Measurements from ENCODE around the gene KCND2. TPM values are rescaled to one million over a fixed set of nuclear protein-coding genes. Genes with fewer than 3 reads are reported as not detected.
"Not testable (repeated sequence)": the region's sequence is repeated elsewhere in the genome, so short reads cannot be mapped to it uniquely, and the experiment has no call there.

The KCND2 gene
- total and polyA plus RNA-seq, 7 donors, result under 0.01 to 3.3 (median 1.3) TPM; not detected in 1

DNA sequence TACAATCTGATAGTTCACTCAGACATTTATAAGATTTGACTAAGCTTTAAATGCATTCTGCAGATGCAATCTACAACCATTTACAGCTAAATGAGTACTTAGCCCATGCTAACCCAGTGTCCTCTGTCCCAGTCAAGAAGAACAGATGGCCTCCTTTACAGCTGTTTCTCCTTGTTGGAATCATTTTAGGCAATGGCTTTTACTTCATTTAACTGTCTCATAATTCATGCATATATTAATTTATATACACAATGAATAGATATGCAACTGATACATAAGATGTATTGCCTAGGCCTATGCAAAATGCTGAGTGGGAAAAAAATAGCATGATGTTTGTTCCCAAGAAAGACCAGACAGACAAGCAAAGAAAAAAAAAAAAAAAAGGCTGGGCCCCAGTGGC, 502.8 kb downstream of the KCND2 start:
- H3K4me1 ChIP-seq, result peaks cover 0 to 5% (median 0%) of the 10 kb centered on the region in 4 donors
- no peak overlapping the region for H3K4me3 ChIP-seq
- no peaks in the 10 kb centered on the region for H3K36me3 ChIP-seq
- no peak for DNase-seq
- no peak overlapping the region for H3K27ac ChIP-seq
- TF ChIP-seq EP300 (IDR thresholded peaks at IDR 0.05) (no peak), POLR2A (IDR thresholded peaks at IDR 0.05) (no peak), POLR2AphosphoS5 (IDR thresholded peaks at IDR 0.05) (no peak)
- TF ChIP-seq, protein P1, sequence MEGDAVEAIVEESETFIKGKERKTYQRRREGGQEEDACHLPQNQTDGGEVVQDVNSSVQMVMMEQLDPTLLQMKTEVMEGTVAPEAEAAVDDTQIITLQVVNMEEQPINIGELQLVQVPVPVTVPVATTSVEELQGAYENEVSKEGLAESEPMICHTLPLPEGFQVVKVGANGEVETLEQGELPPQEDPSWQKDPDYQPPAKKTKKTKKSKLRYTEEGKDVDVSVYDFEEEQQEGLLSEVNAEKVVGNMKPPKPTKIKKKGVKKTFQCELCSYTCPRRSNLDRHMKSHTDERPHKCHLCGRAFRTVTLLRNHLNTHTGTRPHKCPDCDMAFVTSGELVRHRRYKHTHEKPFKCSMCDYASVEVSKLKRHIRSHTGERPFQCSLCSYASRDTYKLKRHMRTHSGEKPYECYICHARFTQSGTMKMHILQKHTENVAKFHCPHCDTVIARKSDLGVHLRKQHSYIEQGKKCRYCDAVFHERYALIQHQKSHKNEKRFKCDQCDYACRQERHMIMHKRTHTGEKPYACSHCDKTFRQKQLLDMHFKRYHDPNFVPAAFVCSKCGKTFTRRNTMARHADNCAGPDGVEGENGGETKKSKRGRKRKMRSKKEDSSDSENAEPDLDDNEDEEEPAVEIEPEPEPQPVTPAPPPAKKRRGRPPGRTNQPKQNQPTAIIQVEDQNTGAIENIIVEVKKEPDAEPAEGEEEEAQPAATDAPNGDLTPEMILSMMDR (IDR thresholded peaks at IDR 0.05), result no peak
- no peaks in the 10 kb centered on the region for H3K9me3 ChIP-seq
- intact Hi-C loops (cut with DNase I), result no loop called here
- H3K27me3 ChIP-seq, result no peaks in the 10 kb centered on the region

DNA sequence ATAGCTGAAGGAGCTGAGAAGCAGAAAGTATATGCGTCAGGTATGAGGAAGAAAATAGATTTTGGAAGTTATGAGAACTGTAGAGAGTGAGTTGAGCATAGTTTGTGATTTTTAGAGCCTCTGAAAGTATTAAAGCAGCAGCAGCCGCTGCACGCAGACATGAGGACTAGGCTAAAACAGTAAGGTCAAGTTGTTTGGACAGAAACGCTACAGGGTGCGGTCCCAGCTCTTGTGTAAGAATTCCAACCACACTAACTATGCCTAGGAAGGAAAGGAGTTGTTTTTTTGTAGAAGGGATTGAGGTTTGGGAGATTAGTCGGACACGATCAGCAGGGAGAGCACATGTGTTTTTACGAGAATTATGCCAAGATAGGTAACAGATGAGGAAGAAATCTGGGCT, 506.1 kb downstream of the KCND2 start:
- intact Hi-C loops (cut with DNase I); H3K36me3 ChIP-seq; H3K4me1 ChIP-seq; H3K9me3 ChIP-seq; DNase-seq; H3K27ac ChIP-seq; H3K27me3 ChIP-seq; H3K4me3 ChIP-seq: not testable (repeated sequence)
- WGBS, 2 donors, result 87 to 88% methylated on average over 8 of the region's 8 CpGs

DNA sequence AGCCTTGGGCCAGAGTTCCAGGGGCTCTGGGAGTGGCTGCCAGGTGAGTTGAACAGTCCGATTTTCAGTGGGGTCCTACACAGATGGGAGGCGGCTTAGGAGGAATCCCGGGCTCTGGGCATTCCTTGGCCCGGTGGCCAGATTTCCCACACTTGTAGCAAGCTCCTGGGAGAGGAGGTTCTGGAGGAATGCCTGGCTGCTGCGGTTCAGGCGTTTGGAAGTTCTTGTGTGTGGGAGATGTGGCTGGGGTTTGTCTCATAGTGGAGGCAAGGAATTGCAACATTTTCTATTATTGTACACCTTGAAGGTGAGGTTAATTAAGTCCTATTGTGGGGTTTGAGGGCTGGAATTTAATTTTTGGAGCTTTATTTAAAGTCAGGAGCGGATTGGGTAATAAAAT, 507.5 kb downstream of the KCND2 start:
- intact Hi-C loops (cut with DNase I); H3K9me3 ChIP-seq; H3K4me3 ChIP-seq; H3K27me3 ChIP-seq; DNase-seq; H3K27ac ChIP-seq; H3K36me3 ChIP-seq; H3K4me1 ChIP-seq: not testable (repeated sequence)
- WGBS, 2 donors, result 87 to 88% methylated on average over 7 of the region's 7 CpGs

DNA sequence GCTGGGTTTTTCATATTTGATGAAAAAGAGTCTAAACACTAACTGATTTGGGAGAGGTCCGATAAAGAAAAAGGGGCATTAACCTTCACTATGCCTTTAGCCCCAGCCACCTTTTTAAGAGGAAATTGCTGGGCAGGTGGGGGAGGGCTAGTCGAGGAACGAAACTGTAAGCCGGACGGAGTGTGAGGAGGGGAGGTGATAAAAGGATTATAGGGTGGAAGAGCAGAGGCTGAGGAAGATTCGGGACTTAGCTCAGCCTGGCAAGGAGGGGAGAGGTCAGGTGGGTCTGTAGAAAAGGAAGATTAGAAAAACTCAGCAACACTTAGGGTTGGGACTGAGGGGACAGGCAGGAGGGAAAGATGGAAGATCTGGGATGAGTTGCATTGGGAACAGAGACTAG, 508.0 kb downstream of the KCND2 start:
- intact Hi-C loops (cut with DNase I), result no loop called here
- Histone ChIP-seq H3K27me3 (no peaks in the 10 kb centered on the region), H3K4me1 (no peaks in the 10 kb centered on the region), H3K36me3 (no peaks in the 10 kb centered on the region), H3K4me3 (no peak overlapping the region), H3K27ac (no peak overlapping the region), H3K9me3 (no peaks in the 10 kb centered on the region)
- WGBS, 2 donors, result 81 to 89% methylated on average over 6 of the region's 6 CpGs
- TF ChIP-seq, protein P1 (IDR thresholded peaks at IDR 0.05), result no peak
- TF ChIP-seq EP300 (IDR thresholded peaks at IDR 0.05) (no peak), POLR2AphosphoS5 (IDR thresholded peaks at IDR 0.05) (no peak), POLR2A (IDR thresholded peaks at IDR 0.05) (no peak)
- DNase-seq, result no peak

DNA sequence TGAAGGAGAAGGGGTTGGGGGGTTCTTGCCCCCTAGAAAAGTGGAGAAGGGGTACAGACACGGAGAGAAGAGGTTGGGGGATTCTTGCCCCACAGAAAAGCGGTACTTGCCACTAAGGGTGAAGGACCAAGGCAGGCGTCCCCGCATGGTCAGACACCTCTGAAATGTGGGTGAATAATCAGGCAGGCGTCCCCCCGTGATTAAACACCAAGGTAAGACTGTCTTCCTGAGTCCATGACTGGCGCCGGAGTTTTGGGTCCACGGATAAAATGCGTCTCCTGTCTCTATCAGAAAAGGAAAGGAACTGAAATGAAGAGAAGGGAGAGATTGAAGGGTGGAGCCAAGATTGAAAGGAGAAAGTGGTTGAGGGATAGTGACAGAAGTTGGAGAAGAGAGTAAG, 508.9 kb downstream of the KCND2 start:
- WGBS, 2 donors, result 94 to 95% methylated on average over 10 of the region's 10 CpGs
- H3K27ac ChIP-seq; H3K27me3 ChIP-seq; DNase-seq; H3K4me1 ChIP-seq; H3K9me3 ChIP-seq; H3K4me3 ChIP-seq; H3K36me3 ChIP-seq; intact Hi-C loops (cut with DNase I): not testable (repeated sequence)

DNA sequence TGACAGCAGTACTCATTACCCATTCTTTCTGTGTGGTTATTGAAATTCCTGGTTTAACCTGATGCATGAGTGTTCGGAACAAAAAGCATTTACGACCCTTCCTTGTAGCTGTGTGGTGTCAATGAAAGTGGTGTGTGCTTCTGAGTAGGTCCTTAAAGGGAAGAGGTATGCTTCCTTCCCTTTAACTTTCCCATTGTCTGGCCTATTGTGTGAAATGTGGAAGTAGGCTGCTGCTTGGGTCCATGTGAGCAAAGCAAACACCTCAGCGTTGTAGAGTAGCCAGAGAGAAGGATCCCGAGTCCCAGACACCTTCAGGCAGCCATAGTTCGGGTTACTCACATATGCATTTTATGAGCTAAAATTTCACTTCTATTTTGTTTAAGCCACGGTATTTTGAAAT, 510.3 kb downstream of the KCND2 start:
- Histone ChIP-seq H3K4me1 (no peaks in the 10 kb centered on the region), H3K27ac (no peak overlapping the region), H3K4me3 (no peak overlapping the region), H3K36me3 (peaks cover 0 to 2% (median 0%) of the 10 kb centered on the region in 4 donors), H3K27me3 (no peaks in the 10 kb centered on the region), H3K9me3 (no peaks in the 10 kb centered on the region)
- TF ChIP-seq POLR2AphosphoS5 (IDR thresholded peaks at IDR 0.05) (no peak), POLR2A (IDR thresholded peaks at IDR 0.05) (no peak), EP300 (IDR thresholded peaks at IDR 0.05) (no peak)
- TF ChIP-seq, protein P1 (IDR thresholded peaks at IDR 0.05), result no peak
- no peak for DNase-seq
- intact Hi-C loops (cut with DNase I), result no loop called here
- WGBS, 2 donors, result 81 to 89% methylated on average over 6 of the region's 6 CpGs
